Measurements from ENCODE around the gene TRPV5.
"Not testable (repeated sequence)": the region's sequence is repeated elsewhere in the genome, so short reads cannot be mapped to it uniquely, and the experiment has no call there.

TRPV5 gene

DNA sequence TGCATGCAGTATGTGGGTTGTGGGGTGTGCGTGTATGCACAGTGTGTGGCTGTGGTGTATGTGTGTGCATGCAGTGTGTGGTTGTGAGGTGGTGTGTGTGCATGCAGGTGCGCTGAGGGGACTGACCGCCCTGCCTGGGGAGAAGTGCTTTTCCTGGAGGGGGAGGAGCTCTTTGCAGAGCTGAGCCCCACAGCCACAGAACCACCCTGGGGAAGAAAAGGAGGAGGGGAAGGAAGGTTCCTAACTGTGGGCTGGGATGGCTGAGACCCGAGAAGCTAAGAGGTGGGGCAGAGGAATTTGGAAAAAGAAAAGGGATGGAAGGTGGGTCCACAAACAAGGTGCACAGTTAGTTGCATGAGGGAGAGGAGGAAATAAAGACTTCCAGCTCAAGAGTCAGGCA lies at the start of gene TRPV5:
TSS of gene TRPV5 (minus strand) at position 123 of the 400 bp plus-strand sequence. CDS start 287 bp downstream, outside the sequence.
- no peak for DNase-seq (ENCODE audit: low spot score)

DNA sequence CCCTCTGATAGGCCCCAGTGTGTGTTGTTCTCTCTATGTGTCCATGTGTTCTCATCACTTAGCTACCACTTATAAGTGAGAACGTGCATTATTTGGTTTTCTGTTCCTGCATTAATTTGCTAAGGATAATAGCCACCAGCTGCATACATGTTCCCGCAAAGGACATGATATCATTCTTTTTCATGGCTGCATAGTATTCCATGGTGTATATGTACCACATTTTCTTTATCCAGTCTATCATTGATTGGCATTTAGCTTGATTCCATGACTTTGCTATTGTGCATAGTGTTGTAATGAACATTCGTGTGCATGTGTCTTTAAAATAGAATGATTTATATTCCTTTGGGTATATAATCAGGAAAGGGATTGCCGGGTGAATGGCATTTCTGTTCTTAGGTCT lies 44.9 kb upstream of the TRPV5 start:
- not testable (repeated sequence) for DNase-seq (ENCODE audit: low spot score)

DNA sequence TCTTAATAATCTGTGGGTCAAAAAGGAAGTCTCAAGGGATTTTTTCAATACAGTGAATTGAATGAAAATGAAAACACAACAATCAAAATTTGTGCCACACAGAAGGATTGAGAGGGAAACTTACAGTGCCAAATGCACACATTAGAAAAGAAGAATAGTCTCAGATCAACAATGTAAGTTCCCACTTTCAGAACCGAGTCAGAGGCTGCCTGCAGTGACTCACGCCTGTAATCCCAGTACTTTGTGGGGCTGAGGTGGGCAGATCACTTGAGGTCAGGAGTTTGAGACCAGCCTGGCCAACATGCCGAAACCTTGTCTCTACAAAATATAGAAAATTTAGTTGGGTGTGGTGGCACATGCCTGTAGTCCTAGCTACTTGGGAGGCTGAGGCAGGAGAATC lies 41.1 kb upstream of the TRPV5 start:
- DNase-seq (ENCODE audit: low spot score), result no peak

DNA sequence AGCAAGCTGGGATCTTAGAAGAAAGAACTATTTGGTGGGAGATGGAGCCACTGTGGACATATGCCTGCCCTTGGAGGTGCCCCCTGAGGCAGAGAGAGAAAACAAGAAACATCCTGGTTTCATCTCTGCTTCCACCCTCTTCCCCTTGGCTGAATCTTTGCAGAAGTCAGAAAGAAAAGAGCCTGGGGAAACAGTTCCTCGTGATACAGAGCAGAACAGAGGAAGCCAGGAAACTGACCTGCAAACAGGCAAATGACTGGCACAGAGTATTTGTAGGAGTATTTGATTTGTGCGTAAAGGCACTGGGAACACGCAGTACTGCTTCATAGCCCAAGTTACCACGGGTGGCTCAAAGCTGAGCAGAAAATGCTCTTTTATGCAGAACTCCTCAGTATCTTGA lies 35.6 kb upstream of the TRPV5 start:
- DNase-seq (ENCODE audit: low spot score), result no peak

DNA sequence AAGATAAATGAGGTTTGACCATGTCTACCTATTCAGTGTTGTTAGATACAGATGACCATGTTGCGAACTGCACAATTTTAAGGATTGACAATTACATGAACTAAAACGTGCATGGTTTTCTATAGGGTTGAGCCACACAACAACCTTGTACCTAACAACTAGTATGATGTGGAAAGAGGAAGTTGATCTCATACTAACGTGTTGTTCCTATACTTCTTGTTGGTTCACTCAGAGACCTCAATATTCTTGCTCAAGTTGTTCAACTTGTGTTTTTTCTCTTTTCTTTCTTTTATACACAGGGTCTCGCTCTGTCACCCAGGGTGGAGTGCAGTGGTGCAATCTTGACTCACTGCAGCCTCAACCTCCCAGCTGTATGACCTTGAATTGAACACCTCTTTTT lies 34.7 kb upstream of the TRPV5 start:
- no peak for DNase-seq (ENCODE audit: low spot score)

DNA sequence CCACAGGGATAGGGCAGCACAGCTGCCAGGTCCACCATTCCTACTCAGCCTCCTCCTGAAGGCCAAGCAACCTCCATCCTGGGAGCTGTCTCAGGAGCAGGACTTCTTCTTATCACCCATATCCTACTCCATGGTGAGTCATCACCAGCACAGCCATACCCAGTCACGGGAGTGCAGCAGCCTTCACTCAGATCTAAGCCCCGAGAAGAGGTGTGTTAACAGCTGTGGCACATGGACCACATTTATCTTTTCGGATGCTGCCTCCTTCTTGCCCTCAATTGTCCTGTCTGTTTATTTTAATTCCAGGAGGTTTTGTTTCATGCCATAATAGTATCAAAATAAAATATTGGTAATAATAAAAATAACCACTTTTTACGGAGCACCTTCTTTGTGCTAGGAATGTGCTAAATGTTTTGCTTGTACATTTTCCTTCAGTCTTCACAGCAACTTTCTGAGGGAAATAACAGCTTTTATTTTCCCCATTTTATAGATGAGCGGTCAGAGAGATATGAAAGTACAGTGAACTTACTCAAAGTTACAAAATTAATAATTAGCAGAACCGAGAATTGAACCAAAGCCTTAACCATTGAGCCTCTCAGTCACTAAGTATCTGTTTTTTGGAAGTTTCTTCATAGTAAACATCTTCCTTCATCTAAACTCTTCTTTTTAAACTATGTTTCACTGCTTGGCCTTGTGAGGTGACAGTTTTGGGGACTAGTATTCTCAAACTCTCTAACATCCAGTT lies 31.1 kb upstream of the TRPV5 start:
- DNase-seq (ENCODE audit: low spot score), result no peak

DNA sequence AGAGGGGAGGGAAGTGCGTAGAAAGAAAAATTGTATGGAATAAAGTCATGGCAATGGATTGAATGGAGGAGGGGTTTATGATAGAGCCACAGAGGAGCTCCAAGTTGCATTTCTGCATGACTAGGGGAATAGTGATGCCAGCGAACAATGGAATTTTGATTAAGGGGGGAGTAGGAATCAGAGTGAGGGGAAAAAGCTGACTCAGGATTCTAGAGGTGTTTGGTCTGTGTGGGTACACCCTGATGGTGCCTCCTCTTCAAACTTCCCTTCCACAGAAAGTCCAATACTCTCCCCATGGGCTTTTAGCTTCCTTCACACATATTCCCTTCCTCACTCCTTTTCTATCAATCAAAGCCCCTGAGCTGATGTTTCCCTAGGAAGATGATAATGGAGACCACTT lies 30.4 kb upstream of the TRPV5 start:
- DNase-seq (ENCODE audit: low spot score), result no peak

DNA sequence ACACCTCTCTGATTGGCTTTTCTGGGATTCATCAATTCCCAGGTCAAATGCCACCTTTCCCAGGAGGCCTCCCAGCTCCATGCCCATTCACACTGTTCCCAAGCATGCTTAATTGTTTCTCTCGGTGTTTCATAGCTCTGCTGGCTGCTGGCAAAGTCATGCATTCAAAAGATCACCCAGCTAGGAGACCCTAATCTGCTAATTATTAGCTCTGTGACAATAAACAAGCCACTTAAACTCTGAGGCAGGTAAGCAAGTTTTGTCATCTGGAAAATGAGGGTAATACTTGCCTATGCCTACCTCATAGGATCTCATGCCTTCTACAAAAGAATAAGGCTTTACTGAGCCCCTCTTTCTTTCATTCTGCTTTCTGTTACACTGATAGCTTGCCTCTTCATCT lies 29.4 kb upstream of the TRPV5 start:
- no peak for DNase-seq (ENCODE audit: low spot score)

DNA sequence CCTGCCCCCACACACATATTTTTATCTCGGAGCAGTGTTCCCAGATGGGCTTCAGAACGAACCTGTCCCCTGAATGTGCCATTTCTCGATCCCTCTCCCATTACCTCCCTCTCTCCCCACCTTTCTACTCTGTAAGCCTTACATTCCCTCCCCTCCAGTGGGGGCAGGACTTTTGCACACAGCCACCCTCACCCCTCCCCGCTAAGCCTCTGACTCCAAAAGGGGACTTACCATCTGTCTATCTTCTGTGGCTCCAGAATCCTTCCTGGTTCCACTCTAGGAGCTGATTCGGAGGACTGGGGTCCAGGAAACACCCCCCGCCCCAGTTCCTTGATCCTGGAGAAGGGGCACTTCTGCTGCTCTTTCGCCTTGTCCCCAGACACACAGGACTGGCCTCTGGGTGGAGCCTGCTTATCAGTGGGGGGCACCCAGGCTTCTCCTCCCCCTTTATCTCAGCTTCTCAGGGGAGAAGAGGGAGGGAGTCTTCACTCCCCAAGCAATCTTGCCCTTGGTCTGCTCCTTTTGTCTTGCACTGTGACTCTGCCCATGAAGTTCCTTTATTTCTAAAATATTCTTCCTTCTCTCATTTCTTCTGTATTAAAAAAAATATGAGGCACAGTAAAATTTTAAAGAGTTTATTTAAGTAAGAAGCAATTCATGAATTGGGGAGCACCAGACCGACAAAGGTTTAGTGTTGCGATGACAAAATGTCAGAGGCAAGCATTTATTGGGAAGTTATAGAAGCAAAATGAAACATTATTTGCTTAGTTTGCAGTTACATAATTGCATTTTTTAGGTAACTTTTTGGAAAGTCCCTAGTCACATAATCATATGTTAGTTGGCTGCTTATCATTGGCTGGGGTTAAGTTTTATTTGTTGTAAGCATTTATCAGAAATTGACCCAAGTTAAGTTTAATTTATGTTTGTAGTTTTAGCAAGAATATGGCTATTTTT lies 28.7 kb upstream of the TRPV5 start, which contains the start of gene KEL:
TSS of gene KEL (minus strand) at position 391 of the 954 bp plus-strand sequence. CDS start at position 234, 157 bp downstream.
- DNase-seq (ENCODE audit: low spot score), result no peak

DNA sequence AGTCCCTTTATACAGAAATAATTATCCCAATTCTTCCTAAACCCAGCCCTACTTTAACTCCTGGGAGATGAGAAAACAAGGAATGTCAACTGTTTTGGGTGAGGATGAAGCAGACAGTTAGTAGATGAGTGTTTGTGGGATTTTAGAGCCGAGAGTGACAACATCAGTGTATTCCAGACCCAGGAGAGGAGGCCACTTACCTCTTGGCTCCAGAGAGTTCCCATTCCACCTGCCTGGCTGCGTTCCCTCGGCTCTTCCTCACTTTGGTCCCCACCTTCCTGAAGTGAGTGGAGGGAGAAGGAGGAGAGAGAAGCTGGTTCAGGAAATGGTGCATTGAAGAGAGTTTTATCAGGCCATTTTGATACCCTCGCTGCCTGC lies 28.0 kb upstream of the TRPV5 start:
- no peak for DNase-seq (ENCODE audit: low spot score)

DNA sequence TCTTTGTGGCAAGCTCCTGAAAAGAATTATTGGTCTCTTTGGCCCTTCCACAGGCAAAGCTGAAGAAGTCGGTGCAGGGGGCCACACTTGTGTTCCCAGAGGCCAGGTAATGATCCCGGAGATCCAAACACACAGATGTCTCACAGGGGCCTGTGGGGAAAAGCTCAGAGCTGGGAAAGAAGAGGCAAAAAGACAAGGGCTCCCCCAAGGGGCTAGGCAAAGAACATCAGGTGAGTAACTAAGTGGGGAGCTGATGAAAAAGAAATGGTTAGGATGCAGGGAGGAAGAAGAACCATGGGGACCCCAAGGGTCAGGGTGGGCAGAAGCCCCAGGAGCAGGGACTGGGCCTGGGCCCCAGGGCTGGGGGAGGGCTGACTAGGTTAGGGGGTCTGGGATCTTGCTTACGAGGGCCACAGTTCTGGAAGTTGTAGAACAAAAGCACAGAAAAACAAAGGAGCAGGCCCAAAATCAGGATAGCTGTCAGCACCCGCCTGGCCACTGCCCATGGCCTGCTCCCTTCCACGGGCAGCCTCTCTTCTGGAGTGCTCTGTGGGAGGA lies 27.5 kb upstream of the TRPV5 start:
- no peak for DNase-seq (ENCODE audit: low spot score)

DNA sequence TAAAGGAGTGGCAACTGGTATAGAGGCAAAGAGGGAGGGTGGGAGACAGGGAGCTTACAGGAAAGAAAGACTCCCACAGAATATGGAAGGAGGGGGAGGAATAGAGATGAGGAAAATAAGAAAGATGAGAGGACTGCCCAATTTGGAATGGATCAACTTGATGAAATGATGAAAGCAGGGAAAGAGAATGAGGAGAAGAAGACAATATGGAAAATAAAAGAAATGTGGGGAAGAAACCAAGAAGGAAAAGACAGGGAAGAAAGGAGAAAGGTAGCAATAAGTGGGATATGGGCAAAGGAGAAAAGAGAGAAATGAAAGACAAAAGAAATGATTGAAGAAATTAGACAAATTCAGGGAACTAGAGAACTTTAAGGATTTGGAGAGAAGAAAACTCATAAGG lies 25.7 kb upstream of the TRPV5 start:
- no peak for DNase-seq (ENCODE audit: low spot score)

DNA sequence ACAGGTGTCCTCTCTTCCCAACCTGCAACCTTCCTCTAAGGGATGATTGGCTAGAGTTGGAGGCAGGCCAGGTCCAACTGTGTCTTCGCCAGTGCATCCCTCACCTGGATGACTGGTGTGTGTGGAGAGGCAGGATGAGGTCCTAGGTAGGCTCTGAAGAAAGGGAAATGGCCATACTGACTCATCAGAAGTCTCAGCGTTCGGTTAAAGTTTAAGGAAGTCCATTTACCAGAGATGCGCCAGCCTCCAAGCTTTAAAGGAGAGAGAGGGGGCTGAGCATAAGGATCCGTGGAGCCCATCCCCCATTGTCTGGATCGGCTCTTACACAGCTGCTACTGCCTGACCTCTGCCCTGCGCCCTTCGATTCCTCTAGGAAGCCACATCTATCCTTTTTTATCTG lies 24.2 kb upstream of the TRPV5 start:
- DNase-seq (ENCODE audit: low spot score), result no peak

DNA sequence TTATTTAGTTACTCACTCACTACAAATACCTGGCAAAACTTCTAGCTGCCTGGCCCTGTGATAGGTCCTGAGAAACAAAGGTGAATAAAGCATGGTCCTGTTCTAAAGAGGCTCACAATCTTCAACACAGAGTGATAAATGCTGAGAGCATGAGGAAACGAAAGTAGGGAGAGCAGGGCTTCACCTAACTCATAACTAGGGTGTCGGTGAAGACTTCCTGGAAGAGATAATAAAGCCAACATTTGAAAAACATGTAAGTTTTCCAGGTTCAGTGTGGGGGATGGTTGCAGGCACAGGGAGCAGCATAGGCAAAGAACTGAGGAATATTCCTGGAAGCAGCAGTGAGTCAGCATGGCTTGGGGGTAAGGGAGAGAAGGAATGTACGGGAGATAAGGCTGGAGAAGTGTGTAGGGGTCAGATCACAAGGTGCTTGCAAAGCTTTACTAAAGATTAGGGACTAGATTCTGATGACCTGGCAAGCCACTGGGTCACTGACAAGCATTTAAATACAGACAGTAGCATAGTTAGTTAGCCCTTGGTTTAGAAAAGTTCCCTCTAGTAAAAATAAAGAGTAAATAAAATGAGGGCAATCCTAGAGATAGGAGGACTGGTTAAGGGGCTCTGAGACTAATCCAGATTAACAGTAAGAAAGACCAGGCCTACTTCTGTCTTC lies 23.5 kb upstream of the TRPV5 start:
- DNase-seq (ENCODE audit: low spot score), result no peak

DNA sequence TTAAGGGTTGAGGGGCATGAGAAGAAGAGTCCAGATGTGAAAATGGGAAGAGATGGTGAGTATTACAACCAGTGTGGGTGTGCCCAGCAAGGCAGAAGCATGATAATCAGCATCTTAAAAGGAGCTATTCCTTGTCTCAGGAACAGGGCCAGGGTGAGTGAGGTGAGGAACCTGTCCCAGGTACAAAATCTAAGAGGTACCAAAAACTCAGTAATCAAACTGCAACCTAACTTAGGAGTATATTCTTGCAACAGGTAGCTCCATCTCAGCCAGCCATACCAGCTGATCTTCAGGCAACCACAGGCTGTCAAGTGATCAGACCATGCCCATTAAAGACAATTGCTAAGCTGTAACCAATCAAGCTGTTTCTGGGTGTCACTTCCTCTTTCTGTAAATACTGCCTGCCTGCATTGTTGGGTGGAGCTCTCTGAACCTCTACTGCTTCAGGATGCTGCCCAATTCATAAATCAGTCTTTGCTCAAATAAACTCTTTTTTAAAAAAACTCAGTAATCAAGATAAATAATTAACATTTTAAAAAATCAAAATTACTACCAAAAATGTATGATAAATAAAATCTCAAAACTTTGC lies 21.2 kb upstream of the TRPV5 start:
- no peak for DNase-seq (ENCODE audit: low spot score)

DNA sequence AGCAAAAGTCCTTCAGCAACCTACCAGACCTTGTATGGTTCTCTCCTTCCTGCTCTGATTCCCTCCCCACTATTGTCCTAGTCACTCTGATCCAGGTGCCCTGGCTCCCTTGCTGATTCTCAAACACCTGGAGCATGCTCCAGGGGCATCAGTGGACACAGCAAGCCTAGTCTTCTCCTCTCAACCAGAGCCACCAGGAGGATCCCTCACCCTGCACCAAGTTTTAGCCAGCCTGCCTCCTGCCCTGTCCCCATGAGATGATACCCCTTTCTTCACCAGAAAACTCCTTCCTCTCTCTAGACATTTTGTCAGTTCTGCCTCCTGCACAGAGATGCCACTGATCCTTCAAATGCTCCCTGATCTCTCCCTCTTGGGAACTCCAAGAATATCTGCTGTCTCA lies 16.7 kb upstream of the TRPV5 start:
- no peak for DNase-seq (ENCODE audit: low spot score)

DNA sequence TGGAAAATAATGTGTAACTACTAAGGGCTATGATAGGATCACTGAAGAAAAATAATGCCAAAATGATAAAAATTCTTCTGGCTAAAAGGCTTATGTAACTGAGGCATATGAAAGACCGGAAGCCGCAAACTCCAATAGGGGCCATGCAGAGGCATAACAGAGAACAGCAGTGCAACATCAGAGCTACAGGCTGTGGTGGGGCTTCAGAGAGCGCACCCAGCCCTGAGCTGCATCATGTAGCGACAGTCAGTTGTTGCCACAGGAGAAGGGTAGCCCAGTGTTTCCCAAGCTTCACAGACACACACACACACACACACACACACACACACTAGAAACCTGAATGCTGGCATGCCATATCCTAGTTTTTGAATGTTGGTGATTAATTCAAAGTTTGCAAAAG lies 15.1 kb upstream of the TRPV5 start:
- DNase-seq (ENCODE audit: low spot score), result no peak

DNA sequence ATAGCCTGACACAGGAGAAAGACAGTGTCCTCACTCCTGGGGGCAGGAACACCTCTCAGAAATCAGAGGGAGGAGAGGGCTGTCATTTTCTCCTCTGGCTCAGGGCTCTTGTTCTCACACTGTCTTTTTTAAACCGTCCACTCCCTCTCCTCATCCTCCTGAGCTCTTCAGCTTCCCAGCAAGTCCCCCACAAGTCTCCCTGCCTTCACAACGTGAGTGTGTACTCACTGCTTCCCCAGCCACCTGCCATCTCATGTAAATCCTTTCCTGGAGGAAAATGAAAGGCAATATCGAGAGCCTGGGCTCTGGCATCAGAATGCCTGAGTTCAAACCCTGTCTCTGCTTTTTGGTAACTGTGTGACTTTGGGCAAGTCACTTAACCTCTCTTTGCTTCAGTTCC lies 11.5 kb upstream of the TRPV5 start:
- DNase-seq (ENCODE audit: low spot score), result no peak

DNA sequence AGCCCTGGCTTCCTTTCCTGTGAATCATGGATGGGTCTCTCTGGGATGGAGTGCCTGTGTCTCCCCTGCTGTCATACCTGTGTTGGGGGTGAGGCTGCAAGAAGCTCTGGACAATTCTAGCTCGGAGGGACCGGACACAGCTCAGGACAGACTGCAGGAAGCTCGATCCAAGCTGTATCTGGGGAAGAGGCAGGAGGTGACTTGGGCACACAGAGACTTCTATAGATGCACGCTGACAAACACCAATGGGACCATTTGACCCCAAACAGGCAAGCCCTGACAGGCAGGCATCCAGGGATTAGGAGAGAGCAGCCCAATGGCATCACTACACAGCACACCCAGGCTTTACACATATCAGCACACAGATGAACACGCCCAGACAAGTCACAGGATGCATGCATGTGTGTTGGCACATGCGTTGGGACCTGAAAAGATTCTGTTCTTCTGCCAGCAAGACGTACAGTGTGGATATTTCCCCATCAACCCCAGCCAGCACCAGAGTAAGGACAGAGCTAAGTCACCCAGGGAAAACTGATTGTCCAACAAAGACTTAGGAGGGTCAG lies 10.2 kb upstream of the TRPV5 start:
- DNase-seq (ENCODE audit: low spot score), result no peak

DNA sequence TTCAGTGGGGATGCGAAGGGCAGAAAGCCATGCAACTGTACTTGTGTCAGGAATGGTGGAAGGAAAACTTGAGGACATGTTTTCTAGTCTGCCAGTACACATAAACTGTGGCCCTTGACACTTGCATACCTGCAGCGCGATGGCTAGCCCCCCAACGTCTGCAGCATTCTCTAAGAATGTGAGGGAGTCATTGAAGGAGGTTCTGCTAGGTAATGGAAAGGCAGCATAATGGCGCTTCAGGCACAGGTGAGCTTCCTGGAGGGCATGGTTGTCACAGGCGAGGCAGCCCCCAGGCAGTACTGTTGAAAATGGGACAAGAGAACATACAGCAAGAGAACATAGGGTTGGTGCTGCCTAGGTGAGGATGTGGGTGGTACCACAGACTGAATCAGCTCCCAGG lies 9.2 kb upstream of the TRPV5 start:
- no peak for DNase-seq (ENCODE audit: low spot score)

DNA sequence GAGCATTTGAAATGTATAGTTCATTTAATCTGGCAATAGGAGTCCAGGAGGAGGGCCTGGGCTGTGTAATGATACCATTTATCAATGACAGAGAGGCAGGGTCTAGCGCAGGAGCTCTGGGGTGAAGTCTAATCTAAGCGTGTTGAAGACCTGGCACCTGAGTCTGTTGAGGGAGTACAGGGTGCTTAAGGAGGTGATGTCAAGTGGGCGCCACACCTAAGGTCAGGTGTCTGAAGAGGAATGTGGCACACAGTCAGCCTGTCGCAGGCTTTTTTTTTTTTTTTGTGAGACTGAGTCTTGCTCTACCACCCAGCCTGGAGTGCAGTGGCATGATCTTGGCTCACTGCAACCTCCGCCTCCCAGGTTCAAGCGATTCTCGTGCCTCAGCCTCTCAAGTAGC lies 8.0 kb upstream of the TRPV5 start:
- no peak for DNase-seq (ENCODE audit: low spot score)

Measured in CD4-positive, alpha-beta T cell treated with Interleukin-6 at 100 ng/mL for 8 hours (primary cell).